Femur (tissue), 1 donor: ENCODE measurements around the gene STARD13.

Experiments
- DNase-seq: peaks from one replicate; pipeline ENCODE4 v3.0.0-alpha.2; 2017

STARD13 gene

DNA sequence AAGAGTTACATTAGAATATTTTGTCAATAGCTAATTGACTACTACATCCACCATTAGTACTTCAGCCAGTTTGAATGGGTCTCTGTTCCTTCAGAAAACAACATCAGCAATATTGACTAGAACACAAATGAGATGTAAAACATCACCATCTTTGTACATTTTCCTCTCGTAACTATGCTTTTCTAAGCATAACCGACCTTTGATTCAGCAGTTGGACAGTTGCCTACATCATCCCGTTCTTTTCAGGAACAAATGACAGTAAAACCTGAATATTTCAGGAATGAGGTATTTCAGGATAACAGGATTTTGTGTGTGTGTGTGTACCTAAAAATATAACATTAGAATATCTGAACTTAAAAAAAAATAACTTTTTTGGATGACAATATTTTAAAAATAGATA, 60.9 kb downstream of the STARD13 start:
- DNase-seq = no peak

DNA sequence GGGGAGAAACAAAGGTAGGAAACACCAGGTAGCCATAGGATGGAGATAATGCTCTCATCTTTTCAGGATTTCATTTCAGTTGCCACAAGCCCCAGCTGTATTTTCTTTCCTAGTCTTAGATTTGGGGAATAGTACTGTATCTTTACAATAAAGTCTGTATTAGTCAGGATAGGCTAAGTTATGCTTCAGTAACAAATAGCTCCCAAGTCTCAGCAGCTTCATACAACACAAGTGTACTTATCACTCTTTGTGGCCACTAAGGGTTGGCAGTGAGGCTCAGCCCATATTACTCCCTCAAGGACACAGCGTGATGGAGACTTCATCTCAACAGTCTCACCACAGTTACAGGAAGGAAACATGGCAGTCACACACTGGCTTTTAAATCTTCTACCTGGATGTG, 61.4 kb downstream of the STARD13 start:
- no peak for DNase-seq

- no peak for DNase-seq
Observed at GRCh38 chr13:33219926-33220325, 65.6 kb downstream of the STARD13 start.

DNA sequence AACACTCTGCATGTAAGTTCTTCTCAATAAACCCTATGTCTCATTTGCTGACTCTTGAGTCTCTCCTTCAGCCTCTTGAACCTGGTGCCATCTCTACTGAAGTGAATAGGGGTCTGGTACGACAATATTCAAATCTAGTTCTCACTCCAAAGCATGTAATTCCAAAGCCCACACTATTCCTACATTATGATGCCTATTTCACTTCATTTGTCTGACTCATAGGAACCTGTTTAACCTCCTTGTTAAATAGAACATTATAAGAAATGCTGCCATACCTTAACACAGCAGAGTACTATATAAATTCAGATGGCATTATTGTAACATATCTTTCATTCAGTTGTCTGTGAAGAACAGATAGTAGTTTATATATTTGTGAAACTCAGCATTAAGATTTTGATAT, 67.1 kb downstream of the STARD13 start:
- no peak for DNase-seq

- DNase-seq = no peak
Observed at GRCh38 chr13:33218020-33218419, 67.5 kb downstream of the STARD13 start.

DNA sequence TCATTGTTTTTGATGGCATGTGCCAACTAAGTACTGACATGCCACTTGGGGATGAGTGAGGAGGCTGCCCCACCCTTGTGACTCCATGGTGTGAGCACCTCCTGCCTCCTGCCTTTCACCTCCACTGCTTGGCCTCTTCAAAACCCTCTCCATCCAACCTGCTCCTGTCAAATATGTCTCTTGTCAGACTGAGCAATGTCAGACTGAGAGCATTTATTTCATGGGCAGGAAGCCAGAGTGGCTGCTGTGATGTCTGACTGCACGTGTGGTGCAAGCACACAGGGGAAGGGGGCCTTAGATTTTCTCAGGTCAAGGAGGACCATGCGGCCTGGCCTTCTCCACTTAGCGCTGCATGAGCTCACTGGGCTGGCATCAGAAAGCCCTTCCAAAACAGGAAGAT, 68.3 kb downstream of the STARD13 start:
- DNase-seq = no peak

GRCh38 chr13:33213797-33214196, 71.8 kb downstream of the STARD13 start:
- no peak for DNase-seq

- DNase-seq = no peak
Observed at GRCh38 chr13:33213024-33213768, 72.4 kb downstream of the STARD13 start.

DNA sequence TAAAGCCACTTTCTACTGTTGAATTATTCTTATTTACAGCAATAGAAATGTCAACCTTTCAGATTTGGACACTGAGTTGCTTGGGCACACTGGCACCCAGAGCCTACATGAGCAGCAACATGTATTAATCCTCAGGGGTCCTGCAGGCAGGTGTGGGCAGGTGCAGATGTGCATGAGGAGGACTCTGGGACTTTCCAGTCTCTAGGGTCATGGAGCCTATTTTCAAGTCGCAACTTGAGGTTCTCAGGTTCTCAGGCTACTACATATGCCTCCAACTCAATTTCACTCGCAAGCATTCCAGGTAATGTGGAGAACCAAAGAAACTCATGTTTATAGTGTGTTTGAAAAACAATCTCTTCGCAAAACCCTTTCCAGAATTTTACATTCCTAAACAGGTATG, 73.2 kb downstream of the STARD13 start:
- DNase-seq = no peak

GRCh38 chr13:33210090-33210489, 75.5 kb downstream of the STARD13 start:
- DNase-seq = no peak

- no peak for DNase-seq
Observed at GRCh38 chr13:33208290-33209220, 77.0 kb downstream of the STARD13 start.

- DNase-seq = no peak
Observed at GRCh38 chr13:33207615-33207961, 78.0 kb downstream of the STARD13 start.

GRCh38 chr13:33206945-33207614, 78.5 kb downstream of the STARD13 start:
- DNase-seq = no peak

GRCh38 chr13:33206425-33206824, 79.1 kb downstream of the STARD13 start:
- DNase-seq = no peak

GRCh38 chr13:33205804-33206221, 79.7 kb downstream of the STARD13 start:
- peak; percentile 63 for DNase-seq

GRCh38 chr13:33205224-33205623, 80.3 kb downstream of the STARD13 start:
- no peak for DNase-seq

DNA sequence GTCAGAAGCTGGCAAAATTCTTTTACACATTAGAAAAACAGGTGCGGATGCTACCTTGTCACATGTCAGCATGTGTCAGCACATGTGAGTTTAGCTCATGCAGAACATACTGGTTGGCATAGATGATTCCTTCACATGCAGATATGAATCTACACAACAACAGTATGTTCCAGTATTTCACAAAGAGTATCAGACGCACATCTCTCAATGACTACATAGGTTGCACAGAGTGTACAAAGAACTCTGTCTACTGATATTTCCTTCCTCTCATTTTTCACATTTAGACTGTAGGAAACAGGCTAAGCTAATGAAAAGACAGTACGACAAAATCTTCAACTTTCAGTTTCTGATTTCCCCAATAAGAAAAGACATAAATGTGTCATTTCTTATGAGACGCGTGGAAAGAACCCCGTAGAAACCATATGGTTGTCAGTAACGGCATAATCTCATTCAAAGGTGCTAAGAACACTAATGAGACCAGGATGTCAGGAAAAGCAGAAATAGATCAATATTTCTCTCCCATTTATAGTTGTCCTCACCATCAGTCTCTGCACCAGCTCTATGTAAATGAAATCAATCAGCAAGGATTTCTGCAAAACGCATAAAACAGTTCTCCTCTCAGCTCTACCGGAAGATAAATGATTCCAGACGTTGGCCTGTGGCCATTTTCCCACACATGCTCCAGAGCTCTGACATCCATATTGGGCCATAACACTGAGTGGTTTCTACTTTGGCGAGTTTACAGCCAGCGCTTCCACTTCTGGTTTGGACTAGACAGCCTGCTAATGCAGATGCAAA, 81.2 kb downstream of the STARD13 start:
- DNase-seq = peak; percentile 95

DNA sequence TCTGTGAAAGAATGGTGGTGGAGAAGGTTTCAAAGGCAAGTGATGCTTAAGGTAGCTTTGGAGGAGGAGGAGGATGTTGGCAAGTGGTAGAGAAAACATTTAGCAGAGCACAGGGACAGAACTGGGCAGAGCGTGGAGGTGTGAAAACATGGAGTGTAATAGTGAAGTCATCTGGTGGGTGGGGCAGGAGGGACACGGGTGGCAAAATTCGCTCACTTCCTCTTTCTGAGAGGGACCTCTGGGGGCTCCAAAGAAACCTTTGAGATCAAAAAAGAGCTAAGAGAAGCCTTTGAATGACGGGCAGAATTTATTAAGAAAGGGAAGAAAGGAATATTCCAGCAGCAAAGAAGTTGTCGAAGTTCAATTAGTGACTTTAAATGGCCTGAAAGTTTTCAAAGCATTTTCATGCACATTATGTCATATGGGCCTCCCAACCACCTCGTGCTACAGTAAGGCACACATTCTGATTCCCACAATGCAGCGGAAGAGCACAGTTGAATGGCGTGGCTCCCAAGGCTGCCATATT, 82.8 kb downstream of the STARD13 start:
- DNase-seq = no peak

GRCh38 chr13:33201659-33202058, 83.9 kb downstream of the STARD13 start:
- no peak for DNase-seq

DNA sequence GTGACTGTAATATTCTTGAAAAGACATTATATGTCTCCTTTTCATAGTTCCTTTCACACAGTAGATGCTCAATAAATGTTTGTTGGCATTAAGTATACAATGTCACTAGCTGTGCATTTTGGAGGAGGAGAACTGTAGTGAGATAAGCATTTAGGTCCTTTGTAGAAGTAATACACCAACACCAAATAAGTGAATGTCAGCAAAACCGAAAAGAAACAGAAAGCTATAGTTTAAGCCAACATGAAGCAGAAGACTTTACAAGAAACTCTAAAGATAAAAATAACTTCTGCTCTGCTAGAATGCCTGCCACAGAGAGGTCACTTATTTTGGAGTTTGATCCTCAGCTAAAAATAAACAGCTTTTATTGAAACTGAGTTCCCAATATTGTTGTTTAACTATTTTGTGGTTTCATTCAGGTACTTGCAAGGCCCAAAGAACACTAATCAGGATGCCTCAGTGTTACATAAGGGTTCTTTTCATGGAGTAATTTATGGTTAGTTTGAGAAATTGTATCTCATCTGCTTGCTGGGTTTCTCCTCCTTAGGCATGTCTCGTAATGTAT, 86.2 kb downstream of the STARD13 start:
- no peak for DNase-seq

DNA sequence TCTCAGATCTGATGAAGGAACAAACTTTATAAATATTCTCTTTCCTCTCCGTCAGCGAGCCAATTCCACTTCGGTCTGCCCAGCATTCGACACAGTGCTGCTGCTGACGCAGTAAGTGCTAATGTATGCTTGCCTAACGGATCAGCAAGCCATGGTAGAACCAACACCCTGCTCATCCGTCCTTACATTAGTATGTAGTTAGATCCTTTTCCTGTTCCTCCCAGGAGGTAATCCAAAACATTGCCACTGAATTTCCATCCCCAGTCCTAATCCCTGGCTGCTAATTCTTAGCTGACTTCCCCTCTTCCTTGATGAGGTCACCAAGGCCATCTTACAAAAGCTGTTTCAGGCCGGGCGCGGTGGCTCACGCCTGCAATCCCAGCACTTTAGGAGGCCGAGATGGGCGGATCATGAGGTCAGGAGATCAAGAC, 88.0 kb downstream of the STARD13 start:
- no peak for DNase-seq

GRCh38 chr13:33196767-33197166, 88.8 kb downstream of the STARD13 start:
- no peak for DNase-seq
